ENCODE data around the gene SLC13A5. TPM values are rescaled to one million over a fixed set of nuclear protein-coding genes. Genes with fewer than 3 reads are reported as not detected.
"Not testable (repeated sequence)": the region's sequence is repeated elsewhere in the genome, so short reads cannot be mapped to it uniquely, and the experiment has no call there.

SLC13A5 gene
- 0.48 TPM for total RNA-seq (ENCODE audit: insufficient read depth, low replicate concordance)

GRCh38 chr17:6713130-6713917 is at the start of gene SLC13A5:
Gene SLC13A5 (minus strand): TSS chr17:6713369. CDS start chr17:6713333, 36 bp downstream.
- DNase-seq (ENCODE audit: low spot score): peak; percentile 9

GRCh38 chr17:6761779-6762178 is 48.6 kb upstream of the SLC13A5 start:
- DNase-seq (ENCODE audit: low spot score): no peak

GRCh38 chr17:6757747-6758146 is 44.6 kb upstream of the SLC13A5 start:
- DNase-seq (ENCODE audit: low spot score): no peak

- DNase-seq (ENCODE audit: low spot score): no peak
These were observed 43.4 kb upstream of the SLC13A5 start for GRCh38 chr17:6756425-6757031.

- peak; percentile 74 for DNase-seq (ENCODE audit: low spot score)
These were observed 42.6 kb upstream of the SLC13A5 start, which contains the start of gene XAF1 for GRCh38 chr17:6755731-6756184. Gene XAF1 (plus strand): TSS chr17:6756046. CDS start chr17:6756079, 33 bp downstream.

GRCh38 chr17:6755281-6755680 is 42.1 kb upstream of the SLC13A5 start:
- DNase-seq (ENCODE audit: low spot score): peak; percentile 93

GRCh38 chr17:6753546-6753945 is 40.4 kb upstream of the SLC13A5 start:
- DNase-seq (ENCODE audit: low spot score): no peak

GRCh38 chr17:6753006-6753445 is 39.9 kb upstream of the SLC13A5 start:
- no peak for DNase-seq (ENCODE audit: low spot score)

GRCh38 chr17:6752068-6752909 is 39.1 kb upstream of the SLC13A5 start:
- DNase-seq (ENCODE audit: low spot score): peak; percentile 93

GRCh38 chr17:6749519-6749918 is 36.4 kb upstream of the SLC13A5 start:
- DNase-seq (ENCODE audit: low spot score): no peak

GRCh38 chr17:6748617-6749016 is 35.4 kb upstream of the SLC13A5 start:
- DNase-seq (ENCODE audit: low spot score): no peak

- not testable (repeated sequence) for DNase-seq (ENCODE audit: low spot score)
These were observed 33.5 kb upstream of the SLC13A5 start for GRCh38 chr17:6746665-6747064.

GRCh38 chr17:6729531-6729930 is 16.4 kb upstream of the SLC13A5 start:
- DNase-seq (ENCODE audit: low spot score): no peak

- no peak for DNase-seq (ENCODE audit: low spot score)
These were observed 10.8 kb upstream of the SLC13A5 start for GRCh38 chr17:6724009-6724408.

- no peak for DNase-seq (ENCODE audit: low spot score)
These were observed 8.6 kb upstream of the SLC13A5 start for GRCh38 chr17:6721744-6722143.

- DNase-seq (ENCODE audit: low spot score): no peak
These were observed 3.6 kb upstream of the SLC13A5 start for GRCh38 chr17:6716736-6717135.

GRCh38 chr17:6714315-6714874 is 1.2 kb upstream of the SLC13A5 start:
- DNase-seq (ENCODE audit: low spot score): no peak

GRCh38 chr17:6713918-6714271 is 726 bp upstream of the SLC13A5 start:
- no peak for DNase-seq (ENCODE audit: low spot score)

GRCh38 chr17:6712854-6713129 is 377 bp downstream of the SLC13A5 start:
- no peak for DNase-seq (ENCODE audit: low spot score)

GRCh38 chr17:6712058-6712853 is 913 bp downstream of the SLC13A5 start:
- DNase-seq (ENCODE audit: low spot score): peak; percentile 22

GRCh38 chr17:6711681-6712057 is 1.5 kb downstream of the SLC13A5 start:
- DNase-seq (ENCODE audit: low spot score): no peak
